ENCODE data around the gene GFI1.

- TF ChIP-seq CTCF (conservative IDR thresholded peaks at IDR 0.05; ENCODE audit: low read depth in 2 of 2) = no peak
- no peak for TF ChIP-seq POLR2AphosphoS5 (IDR thresholded peaks at IDR 0.05; ENCODE audit: low read depth)
- TF ChIP-seq, protein P1, sequence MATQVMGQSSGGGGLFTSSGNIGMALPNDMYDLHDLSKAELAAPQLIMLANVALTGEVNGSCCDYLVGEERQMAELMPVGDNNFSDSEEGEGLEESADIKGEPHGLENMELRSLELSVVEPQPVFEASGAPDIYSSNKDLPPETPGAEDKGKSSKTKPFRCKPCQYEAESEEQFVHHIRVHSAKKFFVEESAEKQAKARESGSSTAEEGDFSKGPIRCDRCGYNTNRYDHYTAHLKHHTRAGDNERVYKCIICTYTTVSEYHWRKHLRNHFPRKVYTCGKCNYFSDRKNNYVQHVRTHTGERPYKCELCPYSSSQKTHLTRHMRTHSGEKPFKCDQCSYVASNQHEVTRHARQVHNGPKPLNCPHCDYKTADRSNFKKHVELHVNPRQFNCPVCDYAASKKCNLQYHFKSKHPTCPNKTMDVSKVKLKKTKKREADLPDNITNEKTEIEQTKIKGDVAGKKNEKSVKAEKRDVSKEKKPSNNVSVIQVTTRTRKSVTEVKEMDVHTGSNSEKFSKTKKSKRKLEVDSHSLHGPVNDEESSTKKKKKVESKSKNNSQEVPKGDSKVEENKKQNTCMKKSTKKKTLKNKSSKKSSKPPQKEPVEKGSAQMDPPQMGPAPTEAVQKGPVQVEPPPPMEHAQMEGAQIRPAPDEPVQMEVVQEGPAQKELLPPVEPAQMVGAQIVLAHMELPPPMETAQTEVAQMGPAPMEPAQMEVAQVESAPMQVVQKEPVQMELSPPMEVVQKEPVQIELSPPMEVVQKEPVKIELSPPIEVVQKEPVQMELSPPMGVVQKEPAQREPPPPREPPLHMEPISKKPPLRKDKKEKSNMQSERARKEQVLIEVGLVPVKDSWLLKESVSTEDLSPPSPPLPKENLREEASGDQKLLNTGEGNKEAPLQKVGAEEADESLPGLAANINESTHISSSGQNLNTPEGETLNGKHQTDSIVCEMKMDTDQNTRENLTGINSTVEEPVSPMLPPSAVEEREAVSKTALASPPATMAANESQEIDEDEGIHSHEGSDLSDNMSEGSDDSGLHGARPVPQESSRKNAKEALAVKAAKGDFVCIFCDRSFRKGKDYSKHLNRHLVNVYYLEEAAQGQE (IDR thresholded peaks at IDR 0.05; ENCODE audit: unreplicated experiment) = no peak
- no peak for TF ChIP-seq EZH2phosphoT487 (IDR thresholded peaks at IDR 0.05; ENCODE audit: unreplicated experiment)
- no peak for TF ChIP-seq STAT1 (IDR thresholded peaks at IDR 0.05; ENCODE audit: unreplicated experiment)
- TF ChIP-seq EZH2 (IDR thresholded peaks at IDR 0.05; ENCODE audit: low read depth, unreplicated experiment) = no peak
Observed at GRCh38 chr1:92458146-92458545, 28.6 kb downstream of the GFI1 start.
